Hepatocyte (in vitro differentiated cells): ENCODE data around the gene USP36.

Source experiments
- CTCF ChIP-seq: fragments of 200-600 bp; sonication (generic); IDR thresholded peaks from 2 replicates; pipeline ENCODE4 v1.5.1; 2016; ENCODE audit warnings: antibody characterized with exemption, mild to moderate bottlenecking; ENCODE audit not compliant: poor library complexity
- EZH2 ChIP-seq: fragments of 200-600 bp; sonication (generic); IDR thresholded peaks from 2 replicates; pipeline ENCODE4 v1.6.1; 2016; ENCODE audit warnings: antibody characterized with exemption, mild to moderate bottlenecking, borderline replicate concordance

GRCh38 chr17:78854508-78854907 lies 13.9 kb upstream of the USP36 start:
- TF ChIP-seq CTCF (no peak), EZH2 (no peak)
